ENCODE measurements around the gene TULP4.
"Not testable (repeated sequence)": the region's sequence is repeated elsewhere in the genome, so short reads cannot be mapped to it uniquely, and the experiment has no call there.

The TULP4 gene

DNA sequence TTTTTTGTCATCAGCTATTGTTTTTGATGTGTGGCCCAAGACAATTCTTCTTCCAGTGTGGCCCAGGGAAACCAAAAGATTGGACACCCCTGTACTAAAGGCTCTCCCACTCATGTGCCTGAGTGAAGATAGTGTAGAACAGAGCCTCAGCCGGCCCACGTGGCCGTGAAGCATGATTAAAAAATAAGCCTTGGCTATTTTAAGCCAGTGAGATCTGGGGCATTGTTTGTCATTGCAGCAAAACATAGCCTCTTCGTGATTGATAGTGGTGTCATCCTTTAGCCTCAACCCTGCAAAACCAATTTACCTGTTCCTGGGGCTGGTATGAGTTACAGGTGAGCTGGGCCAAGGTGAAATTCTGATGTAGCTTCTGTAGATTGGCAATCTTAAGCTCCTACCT is 85.3 kb downstream of the TULP4 start:
- no peak for DNase-seq

- DNase-seq = no peak
Observed at GRCh38 chr6:158398252-158399024, 86.2 kb downstream of the TULP4 start.

- DNase-seq = no peak
Observed at GRCh38 chr6:158399040-158399700, 86.9 kb downstream of the TULP4 start.

- DNase-seq = no peak
Observed at GRCh38 chr6:158402184-158402583, 89.9 kb downstream of the TULP4 start.

GRCh38 chr6:158405321-158405831 is 93.1 kb downstream of the TULP4 start:
- not testable (repeated sequence) for DNase-seq

DNA sequence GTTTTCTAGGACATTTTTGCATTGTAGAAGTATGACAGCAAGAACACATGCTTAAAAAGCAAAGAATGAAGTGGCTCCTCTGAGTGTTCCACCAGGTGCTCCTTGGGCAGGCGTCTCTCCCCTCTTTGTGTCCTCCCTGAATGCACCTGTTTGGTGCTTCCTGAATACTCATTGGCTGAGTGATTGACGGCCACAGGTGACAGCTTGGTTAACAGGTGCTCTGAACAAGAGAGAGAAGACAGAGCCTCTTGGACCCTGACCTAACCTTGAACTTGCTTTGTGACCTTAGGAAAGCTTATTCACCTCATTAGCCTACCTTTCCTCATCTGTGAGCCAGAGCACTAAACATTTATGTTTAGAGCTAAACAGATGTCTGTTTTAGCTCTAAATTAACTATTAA is 93.7 kb downstream of the TULP4 start:
- DNase-seq = no peak

- DNase-seq = no peak
Observed at GRCh38 chr6:158406736-158407135, 94.5 kb downstream of the TULP4 start.

DNA sequence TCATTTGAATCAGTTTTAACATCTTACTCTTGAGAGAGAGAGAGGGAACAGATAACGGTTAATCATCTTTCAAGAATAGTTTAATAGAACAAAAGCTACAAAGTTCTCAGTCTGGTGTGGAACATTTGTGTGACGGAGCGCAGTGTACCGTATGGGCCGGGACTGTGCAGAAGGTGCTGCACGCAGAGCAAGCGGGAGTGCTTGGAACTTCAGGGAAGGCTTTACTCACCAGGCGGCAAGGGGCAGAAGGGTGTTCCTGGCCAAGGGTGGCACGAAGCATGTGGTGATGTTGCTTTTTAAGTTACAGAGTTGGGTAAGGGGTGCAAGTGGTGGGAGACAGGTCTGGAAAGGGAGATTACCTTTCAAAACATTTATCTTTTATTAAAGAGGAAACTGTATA is 95.7 kb downstream of the TULP4 start:
- DNase-seq = no peak

- DNase-seq = no peak
Observed at GRCh38 chr6:158408552-158409130, 96.4 kb downstream of the TULP4 start.

GRCh38 chr6:158409451-158409850 is 97.2 kb downstream of the TULP4 start:
- no peak for DNase-seq

GRCh38 chr6:158410784-158411183 is 98.5 kb downstream of the TULP4 start:
- no peak for DNase-seq

DNA sequence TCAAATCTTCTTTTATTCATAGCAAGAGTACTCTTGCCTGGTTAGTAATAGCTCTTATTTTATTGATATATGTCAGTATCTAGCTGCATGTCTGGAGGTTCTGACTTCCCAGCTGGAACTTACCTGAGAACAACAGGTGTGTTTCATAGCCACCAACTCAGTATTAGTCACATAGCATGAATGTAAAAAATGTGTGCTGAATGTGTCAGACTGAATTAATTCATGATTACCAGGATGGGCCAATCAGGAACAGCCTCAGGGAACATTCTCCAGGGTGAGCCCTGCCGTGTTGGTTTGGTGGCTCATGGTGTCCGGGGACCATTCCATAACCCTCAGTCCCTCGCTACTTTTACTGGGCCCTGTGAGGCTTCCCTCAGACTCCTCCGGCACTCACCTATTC is 99.7 kb downstream of the TULP4 start:
- DNase-seq = no peak

- DNase-seq = no peak
Observed at GRCh38 chr6:158413028-158413427, 100.8 kb downstream of the TULP4 start.

DNA sequence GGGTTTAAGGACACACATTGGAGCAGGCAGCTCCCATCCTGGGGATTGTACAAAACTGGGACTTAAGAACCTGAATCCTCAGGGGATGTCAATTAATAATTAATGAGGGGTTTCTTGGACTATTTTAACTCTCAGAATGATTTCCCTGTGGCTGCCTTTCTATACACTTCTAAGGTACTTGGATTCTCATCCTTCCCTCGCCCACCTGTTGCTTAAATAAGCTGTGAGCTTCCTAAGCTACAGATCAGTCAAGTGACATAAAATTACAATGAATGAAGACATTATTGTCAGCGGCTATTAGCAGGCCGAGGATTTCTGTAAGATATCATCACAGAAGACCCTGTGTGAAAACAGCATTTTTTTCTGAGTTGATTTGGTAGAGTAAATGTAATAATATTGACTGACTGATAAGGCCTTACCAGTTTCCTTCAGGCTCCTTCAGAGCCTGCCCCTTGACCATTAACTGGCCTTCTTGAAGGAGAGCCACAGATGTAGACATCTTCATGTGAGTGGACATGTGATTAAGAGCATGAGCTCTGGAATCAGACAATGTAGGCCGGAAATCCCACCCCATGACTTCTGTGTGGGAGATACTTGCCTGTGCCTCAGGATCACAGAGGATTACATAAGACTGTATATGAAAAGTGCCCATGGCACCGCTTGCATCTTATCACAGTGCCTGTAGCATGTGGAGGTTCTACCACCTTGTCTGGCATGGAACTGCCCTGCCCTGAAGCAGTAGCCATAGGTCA is 101.7 kb downstream of the TULP4 start:
- DNase-seq = no peak

- DNase-seq = no peak
Observed at GRCh38 chr6:158414851-158415262, 102.6 kb downstream of the TULP4 start.

DNA sequence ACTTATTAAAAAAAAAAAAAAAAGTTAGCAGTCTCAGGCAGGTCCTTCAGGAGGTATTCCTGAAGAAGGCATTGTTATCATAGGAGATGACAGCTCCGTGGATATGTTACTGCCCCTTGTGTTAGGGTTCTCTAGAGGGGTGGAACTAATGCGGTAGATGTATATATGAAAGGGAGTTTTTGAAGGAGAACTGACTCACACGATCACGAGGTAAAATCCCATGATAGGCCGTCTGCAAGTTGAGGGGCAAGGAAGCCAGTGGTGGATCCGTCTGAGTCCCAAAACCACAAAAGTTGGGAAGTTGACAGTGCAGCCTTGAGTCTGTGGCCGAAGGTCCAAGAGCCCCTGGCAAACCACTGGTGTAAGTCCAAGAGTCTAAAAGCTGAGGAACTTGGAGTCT is 103.4 kb downstream of the TULP4 start:
- no peak for DNase-seq

GRCh38 chr6:158416883-158417759 is 104.9 kb downstream of the TULP4 start:
- no peak for DNase-seq

- DNase-seq = no peak
Observed at GRCh38 chr6:158417760-158418098, 105.5 kb downstream of the TULP4 start.

DNA sequence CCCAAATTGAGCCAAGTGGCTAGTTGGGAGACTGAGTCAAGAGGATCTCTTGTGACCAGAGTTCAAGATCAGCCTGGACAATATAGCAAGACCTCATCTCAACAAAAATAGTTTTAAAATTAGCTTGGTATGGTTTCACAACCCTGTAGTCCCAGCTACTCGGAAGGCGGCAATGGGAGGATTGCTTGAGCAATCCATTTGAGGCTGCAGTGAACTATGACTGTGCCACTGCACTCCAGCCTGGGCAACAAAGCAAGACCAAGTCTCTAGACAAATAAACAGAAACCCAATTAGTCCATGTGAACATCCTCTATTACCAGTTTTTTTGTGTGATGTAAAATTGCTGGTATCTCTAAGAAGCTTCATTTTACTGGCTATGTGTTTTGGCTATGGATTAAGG is 106.2 kb downstream of the TULP4 start:
- DNase-seq = no peak

DNA sequence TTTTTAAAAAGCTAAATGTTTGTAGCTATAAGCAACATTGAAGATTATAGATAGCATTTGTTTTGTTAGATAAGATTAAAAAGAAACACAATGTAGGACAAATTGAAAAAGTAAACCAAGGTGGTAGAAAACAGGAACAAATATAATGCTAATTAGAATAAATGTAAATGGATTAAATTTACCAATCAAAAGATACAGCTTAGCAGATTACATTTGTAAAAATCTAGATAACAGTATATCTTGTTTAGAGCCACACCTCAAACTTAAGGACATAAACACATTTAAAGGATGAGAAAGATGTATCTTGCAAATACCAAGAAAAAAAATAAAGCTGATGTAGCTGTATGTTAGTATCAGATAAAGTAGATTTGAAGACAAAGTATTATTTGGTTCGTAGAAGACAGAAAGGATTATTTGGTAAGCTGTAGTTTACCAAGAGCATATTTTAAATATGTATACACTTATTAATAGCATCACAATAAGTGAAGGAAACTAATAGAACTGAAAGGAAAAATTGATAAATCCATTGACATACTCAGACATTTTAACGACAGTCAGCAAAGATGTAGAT is 107.2 kb downstream of the TULP4 start:
- DNase-seq = no peak

GRCh38 chr6:158421381-158421780 is 109.1 kb downstream of the TULP4 start:
- no peak for DNase-seq

DNA sequence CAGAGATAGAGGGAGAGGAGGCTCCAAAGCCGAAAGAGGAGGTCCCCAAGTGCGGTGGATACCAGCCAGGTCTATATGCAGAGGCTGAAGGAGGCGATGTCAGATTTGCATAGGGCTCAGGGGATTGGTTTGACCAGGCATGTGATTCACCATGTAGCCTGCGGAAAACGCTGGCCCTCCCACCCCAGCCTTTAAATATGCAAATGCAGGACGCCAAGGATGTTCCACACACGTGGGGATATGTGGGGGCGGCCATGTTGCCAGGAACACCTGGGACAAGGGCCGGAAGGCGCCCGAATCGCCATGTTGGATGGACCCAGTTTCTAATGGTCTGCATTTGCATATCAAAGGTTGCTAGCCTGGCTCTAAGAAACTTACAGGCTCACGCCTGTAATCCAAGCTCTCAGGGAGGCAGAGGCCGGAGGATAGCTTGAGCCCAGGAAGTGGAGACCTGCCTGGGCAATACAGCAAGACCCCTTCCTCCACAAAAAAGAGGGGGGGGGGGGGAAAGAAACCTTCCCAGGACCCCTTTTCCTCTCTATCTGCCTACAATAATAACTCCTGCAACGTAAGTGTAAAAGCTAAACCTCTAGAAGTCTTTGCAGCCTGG is 110.5 kb downstream of the TULP4 start:
- DNase-seq = no peak

Measured in activated CD8-positive, alpha-beta memory T cell treated with anti-CD3 and anti-CD28 coated beads, Interleukin-2, amount 50 U/mL, for 4 hours (primary cell).